HG02973 (cell line): ENCODE results near the gene AK9.

Source experiments
- ATAC-seq: cut with Tn5 transposase; IDR thresholded peaks from one replicate; pipeline ENCODE4 v1.9.1; 2021; ENCODE audit warnings: moderate library complexity; ENCODE audit not compliant: unreplicated experiment

Gene AK9

GRCh38 chr6:109515781-109516409 is 175.1 kb downstream of the AK9 start:
- no peak for ATAC-seq

- no peak for ATAC-seq
Observed at GRCh38 chr6:109514946-109515345, 176.1 kb downstream of the AK9 start.

- ATAC-seq: no peak
Observed at GRCh38 chr6:109513571-109514071, 177.4 kb downstream of the AK9 start.

- ATAC-seq: no peak
Observed at GRCh38 chr6:109512271-109512817, 178.7 kb downstream of the AK9 start.

GRCh38 chr6:109511832-109512231 is 179.2 kb downstream of the AK9 start:
- ATAC-seq: no peak

GRCh38 chr6:109510358-109510757 is 180.6 kb downstream of the AK9 start:
- no peak for ATAC-seq

GRCh38 chr6:109508166-109508860 is 182.7 kb downstream of the AK9 start:
- no peak for ATAC-seq

- no peak for ATAC-seq
Observed at GRCh38 chr6:109507490-109508072, 183.4 kb downstream of the AK9 start.

- no peak for ATAC-seq
Observed at GRCh38 chr6:109506841-109507240, 184.2 kb downstream of the AK9 start.

GRCh38 chr6:109506314-109506713 is 184.7 kb downstream of the AK9 start:
- no peak for ATAC-seq

GRCh38 chr6:109503327-109504224 is 187.4 kb downstream of the AK9 start:
- ATAC-seq: no peak

GRCh38 chr6:109498936-109499335 is 192.1 kb downstream of the AK9 start:
- ATAC-seq: no peak

- ATAC-seq: no peak
Observed at GRCh38 chr6:109498052-109498451, 192.9 kb downstream of the AK9 start.

- ATAC-seq: no peak
Observed at GRCh38 chr6:109496036-109496772, 194.8 kb downstream of the AK9 start.

- no peak for ATAC-seq
Observed at GRCh38 chr6:109493865-109494264, 197.1 kb downstream of the AK9 start.

- no peak for ATAC-seq
Observed at GRCh38 chr6:109491207-109491938, 199.6 kb downstream of the AK9 start.

- no peak for ATAC-seq
Observed at GRCh38 chr6:109490713-109491112, 200.3 kb downstream of the AK9 start.

GRCh38 chr6:109488001-109488400 is 203.0 kb downstream of the AK9 start:
- ATAC-seq: no peak

- ATAC-seq: no peak
Observed at GRCh38 chr6:109486068-109486467, 204.9 kb downstream of the AK9 start.
